H9 (cell line): ENCODE data around the gene SNRPD1. TPM values are rescaled to one million over a fixed set of nuclear protein-coding genes. Genes with fewer than 3 reads are reported as not detected.
A peak's percentile ranks its signal among the peaks of the same experiment; 100 is the strongest.

Experiments used
- DNase-seq: peaks from one replicate; pipeline ENCODE4 v3.0.0-alpha.2; 2017
- H2AFZ ChIP-seq: one replicate; pipeline ENCODE4 v1.6.1; 2013; ENCODE audit warnings: mild to moderate bottlenecking, low read length, control low read depth, moderate library complexity
- H2AK5ac ChIP-seq: 2 replicates; pipeline ENCODE4 v1.6.1; 2013; ENCODE audit warnings: low read length, control low read depth, mixed read lengths; ENCODE audit not compliant: insufficient read length
- H2BK120ac ChIP-seq: one replicate; pipeline ENCODE4 v1.6.1; 2013; ENCODE audit warnings: low read depth, mild to moderate bottlenecking, low read length, control low read depth, inconsistent platforms; ENCODE audit not compliant: poor library complexity, severe bottlenecking
- H2BK12ac ChIP-seq: 2 replicates; pipeline ENCODE4 v1.6.1; 2013; ENCODE audit warnings: low read length, control low read depth, mixed read lengths, low read depth; ENCODE audit not compliant: insufficient read length
- H2BK15ac ChIP-seq: 2 replicates; pipeline ENCODE4 v1.6.1; 2013; ENCODE audit warnings: low read depth, low read length, control low read depth
- H2BK20ac ChIP-seq: one replicate; pipeline ENCODE4 v1.6.1; 2013; ENCODE audit warnings: low read depth, mild to moderate bottlenecking, low read length, control low read depth, inconsistent platforms; ENCODE audit not compliant: poor library complexity, severe bottlenecking
- H2BK5ac ChIP-seq: 2 replicates; pipeline ENCODE4 v1.6.1; 2013; ENCODE audit warnings: low read length, control low read depth, mixed read lengths; ENCODE audit not compliant: insufficient read length
- H3K14ac ChIP-seq: 2 replicates; pipeline ENCODE4 v1.6.1; 2013; ENCODE audit warnings: low read length, control low read depth; ENCODE audit not compliant: insufficient read depth
- H3K18ac ChIP-seq: 2 replicates; pipeline ENCODE4 v1.6.1; 2013; ENCODE audit warnings: low read depth, mild to moderate bottlenecking, mixed read lengths, low read length, control low read depth; ENCODE audit not compliant: insufficient read length
- H3K23ac ChIP-seq: 2 replicates; pipeline ENCODE4 v1.6.1; 2013; ENCODE audit warnings: low read length, control low read depth, mixed read lengths, low read depth; ENCODE audit not compliant: insufficient read length
- H3K23me2 ChIP-seq: 2 replicates; pipeline ENCODE4 v1.6.1; 2013; ENCODE audit warnings: low read depth, mild to moderate bottlenecking, mixed read lengths, low read length, control low read depth; ENCODE audit not compliant: insufficient read length, poor library complexity, severe bottlenecking
- H3K27ac ChIP-seq: 2 replicates; pipeline ENCODE4 v1.5.1; 2013; ENCODE audit warnings: low read length, control low read depth, mixed read lengths, low read depth; ENCODE audit not compliant: insufficient read length
- H3K27me3 ChIP-seq: 2 replicates; pipeline ENCODE4 v1.6.1; 2013; ENCODE audit warnings: low read length, control low read depth, inconsistent platforms; ENCODE audit not compliant: insufficient read depth
- H3K4ac ChIP-seq: 2 replicates; pipeline ENCODE4 v1.6.1; 2013; ENCODE audit warnings: low read depth, mild to moderate bottlenecking, control low read depth, inconsistent platforms, low read length, moderate library complexity
- H3K4me1 ChIP-seq: 2 replicates; pipeline ENCODE4 v1.6.1; 2013; ENCODE audit warnings: low read length, control low read depth, inconsistent platforms; ENCODE audit not compliant: insufficient read depth
- H3K4me2 ChIP-seq: 2 replicates; pipeline ENCODE4 v1.6.1; 2013; ENCODE audit warnings: low read length, control low read depth, mixed read lengths; ENCODE audit not compliant: insufficient read length, insufficient read depth
- H3K56ac ChIP-seq: 2 replicates; pipeline ENCODE4 v1.6.1; 2013; ENCODE audit warnings: low read depth, mild to moderate bottlenecking, mixed read lengths, low read length, control low read depth; ENCODE audit not compliant: insufficient read length
- H3K79me1 ChIP-seq: 2 replicates; pipeline ENCODE4 v1.6.1; 2013; ENCODE audit warnings: low read depth, mild to moderate bottlenecking, moderate library complexity, low read length, control low read depth, inconsistent platforms; ENCODE audit not compliant: insufficient read depth, poor library complexity, severe bottlenecking
- H3K79me2 ChIP-seq: 2 replicates; pipeline ENCODE4 v1.6.1; 2013; ENCODE audit warnings: low read length, control low read depth, inconsistent platforms; ENCODE audit not compliant: insufficient read depth
- H3K9ac ChIP-seq: 2 replicates; pipeline ENCODE4 v1.6.1; 2013; ENCODE audit warnings: low read length, control low read depth, mixed read lengths; ENCODE audit not compliant: insufficient read length; ENCODE audit errors: extremely low read depth
- H3K9me3 ChIP-seq: one replicate; pipeline ENCODE4 v1.6.1; 2013; ENCODE audit warnings: low read depth, low read length, inconsistent platforms; ENCODE audit not compliant: control insufficient read depth
- H3T11ph ChIP-seq: one replicate; pipeline ENCODE4 v1.6.1; 2013; ENCODE audit warnings: mild to moderate bottlenecking, low read length, control low read depth, inconsistent platforms
- H4K20me1 ChIP-seq: one replicate; pipeline ENCODE4 v1.6.1; 2013; ENCODE audit not compliant: control insufficient read depth, insufficient read length, insufficient read depth
- H4K5ac ChIP-seq: 2 replicates; pipeline ENCODE4 v1.6.1; 2013; ENCODE audit warnings: low read depth, mild to moderate bottlenecking, mixed read lengths, low read length, control low read depth; ENCODE audit not compliant: insufficient read length
- H4K8ac ChIP-seq: replicated peaks from 2 replicates; pipeline ENCODE4 v1.6.1; 2013; ENCODE audit warnings: low read length, control low read depth, mixed read lengths, low read depth; ENCODE audit not compliant: insufficient read length
- H4K91ac ChIP-seq: 2 replicates; pipeline ENCODE4 v1.6.1; 2013; ENCODE audit warnings: low read depth, mild to moderate bottlenecking, moderate library complexity, mixed read lengths, low read length, control low read depth; ENCODE audit not compliant: insufficient read length
- H3K27ac Mint-ChIP-seq, 3 experiments: 2 replicates in 2 of 3; 3 replicates in 1 of 3; pipeline ENCODE4 v1.8.0; 2020 to 2021; ENCODE audit warnings: mixed read lengths in 3 of 3, mild to moderate bottlenecking in 1 of 3, moderate library complexity in 1 of 3
- H3K27me3 Mint-ChIP-seq: 2 replicates; pipeline ENCODE4 v1.8.0; 2021; ENCODE audit warnings: low read depth, mild to moderate bottlenecking, moderate library complexity, mixed read lengths
- H3K36me3 Mint-ChIP-seq, 3 experiments: 2 replicates in 2 of 3; 3 replicates in 1 of 3; pipeline ENCODE4 v1.8.0; 2020 to 2021; ENCODE audit warnings: low read depth in 3 of 3, mixed read lengths in 3 of 3; ENCODE audit not compliant: insufficient read depth in 1 of 3
- H3K4me1 Mint-ChIP-seq, 2 experiments: 2 replicates each; pipeline ENCODE4 v1.8.0; 2020; ENCODE audit warnings: mixed read lengths in 2 of 2
- H3K4me3 Mint-ChIP-seq, 2 experiments: 2 replicates in 1 of 2; 3 replicates in 1 of 2; pipeline ENCODE4 v1.8.0; 2020 to 2021; ENCODE audit warnings: mild to moderate bottlenecking in 2 of 2, mixed read lengths in 2 of 2, moderate library complexity in 1 of 2
- H3K9me3 Mint-ChIP-seq, 2 experiments: 2 replicates in 1 of 2; 3 replicates in 1 of 2; pipeline ENCODE4 v1.8.0; 2020; ENCODE audit warnings: mild to moderate bottlenecking in 2 of 2, mixed read lengths in 2 of 2, moderate library complexity in 1 of 2
- CTCF ChIP-seq: fragments of 200-600 bp; sonication (generic); conservative IDR thresholded peaks from 3 replicates; pipeline ENCODE4 v1.8.0; 2021; ENCODE audit warnings: antibody characterized with exemption, mild to moderate bottlenecking
- WGBS: extraction: QIAGEN DNeasy Blood & Tissue Kit; methylation state at CpG from one replicate; pipeline ENCODE4 v1.1.7; 2013; ENCODE audit warnings: missing lambda C conversion rate, low lambda C conversion rate, mixed read lengths; ENCODE audit not compliant: insufficient read length; ENCODE audit errors: extremely low coverage; 5-methylcytosine and 5-hydroxymethylcytosine counted together
- total RNA-seq: library from RNA; stranded (reverse); gene quantifications from 2 replicates; pipeline ENCODE4 v1.2.1, GENCODE V29; 2021

SNRPD1 gene
- total RNA-seq, 1 experiment from 2014 or later, result 178 TPM

- no peak overlapping the region for H3K23ac ChIP-seq
- H2BK15ac ChIP-seq, result no peak overlapping the region
- TF ChIP-seq CTCF, result no peak
- no peak overlapping the region for H3T11ph ChIP-seq
- WGBS, result no CpG with 5 or more reads among the region's 18 CpGs
- no peak overlapping the region for H4K5ac ChIP-seq
- Mint-ChIP-seq H3K27ac (peak overlapping the region; percentile 95 to 100 (median 99)), H3K9me3 (peaks cover 7 to 11% of the 10 kb centered on the region in 2 experiments), H3K4me1 (peaks cover 8 to 13% of the 10 kb centered on the region in 2 experiments), H3K27me3 (no peaks in the 10 kb centered on the region), H3K4me3 (peak overlapping the region; percentile 97 to 99), H3K36me3 (peaks cover 15 to 23% (median 15%) of the 10 kb centered on the region in 3 experiments)
- H2BK5ac ChIP-seq, result no peak overlapping the region
- H2BK120ac ChIP-seq, result no peak overlapping the region
- H3K14ac ChIP-seq, result no peak overlapping the region
- peak; percentile 33 for DNase-seq
- no peak overlapping the region for H2BK20ac ChIP-seq
- no peak overlapping the region for H2AFZ ChIP-seq
- H3K27me3 ChIP-seq, result no peaks in the 10 kb centered on the region
- H2BK12ac ChIP-seq, result no peak overlapping the region
- H3K9ac ChIP-seq, result peak overlapping the region; percentile 89
- no peaks in the 10 kb centered on the region for H3K79me1 ChIP-seq
- H3K18ac ChIP-seq, result no peak overlapping the region
- no peak overlapping the region for H3K4ac ChIP-seq
- H3K27ac ChIP-seq, result peak overlapping the region; percentile 25
- no peak overlapping the region for H2AK5ac ChIP-seq
- peaks cover 4% of the 10 kb centered on the region for H3K23me2 ChIP-seq
- peak overlapping the region; percentile 65 for H3K4me2 ChIP-seq
- H4K20me1 ChIP-seq, result peaks cover 3% of the 10 kb centered on the region
- no peaks in the 10 kb centered on the region for H3K9me3 ChIP-seq
- no peaks in the 10 kb centered on the region for H3K4me1 ChIP-seq
- peaks cover 19% of the 10 kb centered on the region; the same call in 1 of the 2 replicates for H3K79me2 ChIP-seq
- H4K8ac ChIP-seq, result no peak overlapping the region
- no peak overlapping the region for H4K91ac ChIP-seq
- H3K56ac ChIP-seq, result no peak overlapping the region
Measured at GRCh38 chr18:21598726-21599584, 13.2 kb upstream of the SNRPD1 start.
